Stimulated activated CD8-positive, alpha-beta memory T cell treated with anti-CD3 and anti-CD28 coated beads, Interleukin-15, amount 100 ng/mL, for 4 hours (primary cell): Measurements from ENCODE around the gene RASL11B.

Source experiments
- DNase-seq, 2 donors: peaks; one replicate each; pipeline ENCODE4 v3.0.0-alpha.2; 2020; ENCODE audit warnings: low read depth in 2 of 2

RASL11B gene

GRCh38 chr4:52843351-52843750 lies 18.8 kb upstream of the RASL11B start:
- DNase-seq: no peak

GRCh38 chr4:52843958-52844357 lies 18.2 kb upstream of the RASL11B start:
- no peak for DNase-seq

- no peak for DNase-seq
These were observed 17.5 kb upstream of the RASL11B start for GRCh38 chr4:52844596-52844995.

- no peak for DNase-seq
These were observed 15.6 kb upstream of the RASL11B start for GRCh38 chr4:52846502-52846901.

- DNase-seq: no peak
These were observed 13.9 kb upstream of the RASL11B start for GRCh38 chr4:52848254-52848653.

- no peak for DNase-seq
These were observed 11.6 kb upstream of the RASL11B start for GRCh38 chr4:52850406-52851124.

- DNase-seq: no peak
These were observed 10.1 kb upstream of the RASL11B start for GRCh38 chr4:52852041-52852440.

- no peak for DNase-seq
These were observed 9.4 kb upstream of the RASL11B start for GRCh38 chr4:52852711-52853110.

- DNase-seq: no peak
These were observed 8.8 kb upstream of the RASL11B start for GRCh38 chr4:52853351-52853750.

- DNase-seq: no peak
These were observed 5.3 kb upstream of the RASL11B start for GRCh38 chr4:52856801-52857200.

- no peak for DNase-seq
These were observed 1.8 kb upstream of the RASL11B start for GRCh38 chr4:52860361-52860760.

- DNase-seq: no peak
These were observed 820 bp upstream of the RASL11B start for GRCh38 chr4:52861171-52861823.

GRCh38 chr4:52862639-52863161 lies 583 bp downstream of the RASL11B start:
- DNase-seq: no peak

- no peak for DNase-seq
These were observed 1.2 kb downstream of the RASL11B start for GRCh38 chr4:52863324-52863723.

GRCh38 chr4:52864793-52865192 lies 2.7 kb downstream of the RASL11B start:
- no peak for DNase-seq

- no peak for DNase-seq
These were observed 3.2 kb downstream of the RASL11B start for GRCh38 chr4:52865300-52865699.

- DNase-seq: no peak
These were observed 4.6 kb downstream of the RASL11B start for GRCh38 chr4:52866734-52867133.

GRCh38 chr4:52867163-52867562 lies 5.0 kb downstream of the RASL11B start:
- DNase-seq: no peak

- DNase-seq: no peak
These were observed 6.0 kb downstream of the RASL11B start for GRCh38 chr4:52868133-52868532.

- DNase-seq: no peak
These were observed 7.1 kb downstream of the RASL11B start for GRCh38 chr4:52869196-52869595.

GRCh38 chr4:52869656-52870055 lies 7.5 kb downstream of the RASL11B start:
- DNase-seq: no peak

GRCh38 chr4:52870225-52870624 lies 8.1 kb downstream of the RASL11B start:
- DNase-seq: no peak

GRCh38 chr4:52873191-52873590 lies 11.1 kb downstream of the RASL11B start:
- DNase-seq: no peak
